Kidney (tissue), 14 donors: ENCODE data around the gene CNOT4. TPM values are rescaled to one million over a fixed set of nuclear protein-coding genes. Genes with fewer than 3 reads are reported as not detected.

Source experiments
- DNase-seq, 5 donors: peaks; one replicate each; pipeline ENCODE4 v3.0.0-alpha.2; 2013 to 2020
- FAIRE-seq: peaks from 2 replicates; lab custom pipeline; 2012; peaks lifted over from hg19 to GRCh38; lab: Jason Lieb, UNC
- H3K27ac ChIP-seq, 2 donors: one replicate each; pipeline ENCODE4 v1.7.0; 2013; ENCODE audit warnings: low read depth in 2 of 2, low read length in 2 of 2, inconsistent platforms in 1 of 2
- H3K27me3 ChIP-seq: one replicate; pipeline ENCODE4 v1.7.1; 2013; ENCODE audit warnings: low read length, inconsistent platforms; ENCODE audit not compliant: control insufficient read depth, insufficient read depth
- H3K36me3 ChIP-seq, 3 donors: one replicate each; pipeline versions ENCODE4 v1.7.0 to v1.7.1; 2013; ENCODE audit warnings: low read length in 3 of 3, control low read depth in 1 of 3, inconsistent platforms in 1 of 3; ENCODE audit not compliant: insufficient read depth in 3 of 3, control insufficient read depth in 2 of 3
- H3K4me1 ChIP-seq, 3 donors: one replicate each; pipeline versions ENCODE4 v1.7.0 to v1.7.1; 2013; ENCODE audit warnings: low read length in 3 of 3, inconsistent platforms in 1 of 3, low read depth in 1 of 3; ENCODE audit not compliant: control insufficient read depth in 2 of 3, insufficient read depth in 2 of 3
- H3K4me3 ChIP-seq, 3 donors: one replicate each; pipeline versions ENCODE4 v1.7.0 to v1.8.1; 2013; ENCODE audit warnings: low read length in 3 of 3, control low read depth in 1 of 3, inconsistent platforms in 1 of 3
- H3K9ac ChIP-seq, 3 donors: one replicate each; pipeline versions ENCODE4 v1.7.0 to v1.7.1; 2013; ENCODE audit warnings: low read length in 3 of 3, control low read depth in 1 of 3, inconsistent platforms in 1 of 3
- H3K9me3 ChIP-seq, 3 donors: one replicate each; pipeline versions ENCODE4 v1.7.0 to v1.7.1; 2013; ENCODE audit warnings: low read length in 3 of 3, control low read depth in 1 of 3, inconsistent platforms in 1 of 3; ENCODE audit not compliant: control insufficient read depth in 2 of 3, insufficient read depth in 1 of 3
- CTCF ChIP-seq: IDR thresholded peaks from 3 replicates; pipeline ENCODE4 v1.5.1; 2012; ENCODE audit warnings: mild to moderate bottlenecking, moderate library complexity, borderline replicate concordance; ENCODE audit not compliant: insufficient read depth; ENCODE audit errors: extremely low read depth
- intact Hi-C: fragments of 100-400 bp; cut with DNase I; formaldehyde crosslinking; loops from one replicate; pipeline ENCODE4 v1.11.1; 2022
- polyA plus RNA-seq: library from polyadenylated mRNA; stranded (reverse); fragments of 350-450 nt; fragmentation: Illumina TruSeq; extraction: RNeasy Lipid Tissue Mini Kit (QIAGEN cat#74804); gene quantifications from one replicate; pipeline ENCODE4 v1.2.3, GENCODE V29; 2014; ENCODE audit warnings: low read depth, low replicate concordance; ENCODE audit not compliant: insufficient read depth
- total RNA-seq: library from RNA; stranded (reverse); fragmentation: NEBNext Ultra II Directional; extraction: Animal tissue kit (Norgen Biotek cat#: 25700); gene quantifications from one replicate; pipeline ENCODE4 v1.2.1, GENCODE V29; 2021
- donor health status: control.
- donor health status: control.
- donor health status: control.
- donor health status: control.
- donor health status: control.
- donor health status: DM: yes; HTN: yes; CAD: no.
- donor health status: Normal renal cell carcinoma (clear cell type).

CNOT4 gene
- total and polyA plus RNA-seq, 2 donors from 2014 or later: 8.4 to 26.2 TPM

GRCh38 chr7:135327458-135327857, 182.4 kb downstream of the CNOT4 start:
- FAIRE-seq: no peak
- Histone ChIP-seq H3K9me3 (no peaks in the 10 kb centered on the region), H3K36me3 (no peaks in the 10 kb centered on the region), H3K4me1 (peaks cover 0 to 5% (median 0%) of the 10 kb centered on the region in 3 donors), H3K4me3 (no peak overlapping the region), H3K9ac (no peak overlapping the region), H3K27ac (no peak overlapping the region), H3K27me3 (no peaks in the 10 kb centered on the region)
- DNase-seq: no peak
- intact Hi-C loops: no loop called here
- TF ChIP-seq CTCF: no peak

- FAIRE-seq (peak; percentile 13), DNase-seq (peak in 1 of 5 donors; percentile 31)
- no peaks in the 10 kb centered on the region for H3K9me3 ChIP-seq
- no peak overlapping the region for H3K9ac ChIP-seq
- peaks cover 0 to 5% (median 0%) of the 10 kb centered on the region in 3 donors for H3K4me1 ChIP-seq
- no peaks in the 10 kb centered on the region for H3K27me3 ChIP-seq
- no peak for TF ChIP-seq CTCF
- H3K27ac ChIP-seq: no peak overlapping the region
- H3K4me3 ChIP-seq: no peak overlapping the region
- H3K36me3 ChIP-seq: no peaks in the 10 kb centered on the region
- intact Hi-C loops: no loop called here
These were observed 183.1 kb downstream of the CNOT4 start for GRCh38 chr7:135326636-135327280.

- H3K4me3 ChIP-seq: no peak overlapping the region
- peaks cover 0 to 7% (median 0%) of the 10 kb centered on the region in 3 donors for H3K4me1 ChIP-seq
- no peak for FAIRE-seq
- no peak overlapping the region for H3K27ac ChIP-seq
- no peaks in the 10 kb centered on the region for H3K9me3 ChIP-seq
- intact Hi-C loops: no loop called here
- H3K9ac ChIP-seq: no peak overlapping the region
- TF ChIP-seq CTCF: no peak
- no peaks in the 10 kb centered on the region for H3K27me3 ChIP-seq
- no peaks in the 10 kb centered on the region for H3K36me3 ChIP-seq
- DNase-seq: no peak
These were observed 187.1 kb downstream of the CNOT4 start for GRCh38 chr7:135322571-135323340.
